ENCODE data around the gene CNTNAP2. TPM values are rescaled to one million over a fixed set of nuclear protein-coding genes. Genes with fewer than 3 reads are reported as not detected.

Gene CNTNAP2
- total RNA-seq, 1 experiment from 2014 or later: 60.0 TPM

DNA sequence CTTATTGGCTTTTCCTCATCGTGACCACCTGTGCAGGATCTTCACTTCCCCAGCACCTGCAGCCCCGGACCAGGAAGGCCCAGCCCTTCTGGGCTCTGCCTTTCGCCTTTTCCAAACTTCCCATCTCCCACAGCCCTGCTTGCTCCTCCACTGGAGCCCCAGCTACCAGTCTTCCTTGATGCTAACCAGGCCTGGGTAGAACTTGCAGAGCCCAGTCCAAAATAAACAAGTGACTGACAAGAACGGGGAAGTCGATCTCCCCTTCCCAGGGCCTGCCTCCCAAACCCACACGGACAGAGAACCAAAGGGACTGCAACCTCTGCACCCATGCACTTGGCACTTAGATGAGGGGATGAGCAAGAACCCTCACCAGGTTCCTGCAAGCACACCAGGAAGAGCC is 2319.1 kb downstream of the CNTNAP2 start:
- BruUV-seq (replicated peaks): no TSS peak
- ChIA-PET CTCF (no interaction called here), POLR2A (ENCODE audit: low non-redundant PET) (no interaction called here)
- H3K4me3 ChIP-seq (ENCODE audit: low read depth, low read length, poor library complexity, severe bottlenecking): no peak overlapping the region
- no peaks in the 10 kb centered on the region for H3K9me3 ChIP-seq (ENCODE audit: low read depth, low read length, poor library complexity, severe bottlenecking)
- no peak overlapping the region for H3K27ac ChIP-seq (ENCODE audit: low read depth, low read length, poor library complexity, severe bottlenecking)
- H3K36me3 ChIP-seq (ENCODE audit: insufficient read depth, low read length, poor library complexity, severe bottlenecking): no peaks in the 10 kb centered on the region
- no peaks in the 10 kb centered on the region for H3K4me1 ChIP-seq (ENCODE audit: insufficient read depth, low read length, poor library complexity, severe bottlenecking)
- DNase-seq (ENCODE audit: low spot score): no peak
- no peaks in the 10 kb centered on the region for H3K27me3 ChIP-seq (replicated peaks; ENCODE audit: insufficient read depth, low read depth, low read length, poor library complexity)
- intact Hi-C loops (cut with micrococcal nuclease; ENCODE audit: unreplicated experiment): no loop called here
- TF ChIP-seq EZH2 (IDR thresholded peaks at IDR 0.05; ENCODE audit: borderline replicate concordance, low read depth, low read length, poor library complexity, severe bottlenecking): no peak
- TF ChIP-seq, protein P1, sequence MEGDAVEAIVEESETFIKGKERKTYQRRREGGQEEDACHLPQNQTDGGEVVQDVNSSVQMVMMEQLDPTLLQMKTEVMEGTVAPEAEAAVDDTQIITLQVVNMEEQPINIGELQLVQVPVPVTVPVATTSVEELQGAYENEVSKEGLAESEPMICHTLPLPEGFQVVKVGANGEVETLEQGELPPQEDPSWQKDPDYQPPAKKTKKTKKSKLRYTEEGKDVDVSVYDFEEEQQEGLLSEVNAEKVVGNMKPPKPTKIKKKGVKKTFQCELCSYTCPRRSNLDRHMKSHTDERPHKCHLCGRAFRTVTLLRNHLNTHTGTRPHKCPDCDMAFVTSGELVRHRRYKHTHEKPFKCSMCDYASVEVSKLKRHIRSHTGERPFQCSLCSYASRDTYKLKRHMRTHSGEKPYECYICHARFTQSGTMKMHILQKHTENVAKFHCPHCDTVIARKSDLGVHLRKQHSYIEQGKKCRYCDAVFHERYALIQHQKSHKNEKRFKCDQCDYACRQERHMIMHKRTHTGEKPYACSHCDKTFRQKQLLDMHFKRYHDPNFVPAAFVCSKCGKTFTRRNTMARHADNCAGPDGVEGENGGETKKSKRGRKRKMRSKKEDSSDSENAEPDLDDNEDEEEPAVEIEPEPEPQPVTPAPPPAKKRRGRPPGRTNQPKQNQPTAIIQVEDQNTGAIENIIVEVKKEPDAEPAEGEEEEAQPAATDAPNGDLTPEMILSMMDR (conservative IDR thresholded peaks at IDR 0.05; ENCODE audit: low read depth, low read length): no peak

DNA sequence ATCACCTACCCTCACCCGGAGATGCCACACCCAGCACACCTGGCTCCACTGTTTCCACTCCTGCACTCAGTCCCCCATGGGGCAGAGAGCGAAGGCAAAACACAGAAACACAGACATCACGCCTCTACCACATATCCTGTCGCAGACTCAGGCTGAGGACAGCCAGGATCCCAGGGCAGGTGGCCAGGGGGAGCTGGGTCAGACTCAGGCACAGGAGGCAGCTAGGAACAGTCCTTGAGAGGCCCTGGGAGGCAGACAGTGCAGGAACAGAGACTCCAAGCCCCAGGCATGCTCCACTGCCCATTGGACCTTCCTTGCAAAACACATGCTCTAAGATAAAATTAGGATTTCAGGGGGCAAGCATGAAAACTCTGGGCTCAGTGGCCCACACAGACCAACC is 2319.5 kb downstream of the CNTNAP2 start:
- TF ChIP-seq EZH2 (IDR thresholded peaks at IDR 0.05; ENCODE audit: borderline replicate concordance, low read depth, low read length, poor library complexity, severe bottlenecking): no peak
- TF ChIP-seq, protein P1 (conservative IDR thresholded peaks at IDR 0.05; ENCODE audit: low read depth, low read length): no peak
- no peaks in the 10 kb centered on the region for H3K9me3 ChIP-seq (ENCODE audit: low read depth, low read length, poor library complexity, severe bottlenecking)
- DNase-seq (ENCODE audit: low spot score): no peak
- no peak overlapping the region for H3K4me3 ChIP-seq (ENCODE audit: low read depth, low read length, poor library complexity, severe bottlenecking)
- no peaks in the 10 kb centered on the region for H3K36me3 ChIP-seq (ENCODE audit: insufficient read depth, low read length, poor library complexity, severe bottlenecking)
- POLR2A ChIA-PET (ENCODE audit: low non-redundant PET): no interaction called here
- no peak overlapping the region for H3K27ac ChIP-seq (ENCODE audit: low read depth, low read length, poor library complexity, severe bottlenecking)
- BruUV-seq (replicated peaks): no TSS peak
- no peaks in the 10 kb centered on the region for H3K27me3 ChIP-seq (replicated peaks; ENCODE audit: insufficient read depth, low read depth, low read length, poor library complexity)
- intact Hi-C loops (cut with micrococcal nuclease; ENCODE audit: unreplicated experiment): no loop called here
- no peaks in the 10 kb centered on the region for H3K4me1 ChIP-seq (ENCODE audit: insufficient read depth, low read length, poor library complexity, severe bottlenecking)
- CTCF ChIA-PET: no interaction called here

- Histone ChIP-seq H3K27me3 (replicated peaks; ENCODE audit: insufficient read depth, low read depth, low read length, poor library complexity) (no peaks in the 10 kb centered on the region), H3K27ac (ENCODE audit: low read depth, low read length, poor library complexity, severe bottlenecking) (no peak overlapping the region), H3K9me3 (ENCODE audit: low read depth, low read length, poor library complexity, severe bottlenecking) (no peaks in the 10 kb centered on the region), H3K4me1 (ENCODE audit: insufficient read depth, low read length, poor library complexity, severe bottlenecking) (no peaks in the 10 kb centered on the region), H3K36me3 (ENCODE audit: insufficient read depth, low read length, poor library complexity, severe bottlenecking) (no peaks in the 10 kb centered on the region), H3K4me3 (ENCODE audit: low read depth, low read length, poor library complexity, severe bottlenecking) (no peak overlapping the region)
- DNase-seq (ENCODE audit: low spot score): no peak
- no TSS peak for BruUV-seq (replicated peaks)
- intact Hi-C loops (cut with micrococcal nuclease; ENCODE audit: unreplicated experiment): no loop called here
- TF ChIP-seq EZH2 (IDR thresholded peaks at IDR 0.05; ENCODE audit: borderline replicate concordance, low read depth, low read length, poor library complexity, severe bottlenecking): no peak
- ChIA-PET POLR2A (ENCODE audit: low non-redundant PET) (no interaction called here), CTCF (no interaction called here)
These were observed 2320.0 kb downstream of the CNTNAP2 start for GRCh38 chr7:148436571-148436970.

DNA sequence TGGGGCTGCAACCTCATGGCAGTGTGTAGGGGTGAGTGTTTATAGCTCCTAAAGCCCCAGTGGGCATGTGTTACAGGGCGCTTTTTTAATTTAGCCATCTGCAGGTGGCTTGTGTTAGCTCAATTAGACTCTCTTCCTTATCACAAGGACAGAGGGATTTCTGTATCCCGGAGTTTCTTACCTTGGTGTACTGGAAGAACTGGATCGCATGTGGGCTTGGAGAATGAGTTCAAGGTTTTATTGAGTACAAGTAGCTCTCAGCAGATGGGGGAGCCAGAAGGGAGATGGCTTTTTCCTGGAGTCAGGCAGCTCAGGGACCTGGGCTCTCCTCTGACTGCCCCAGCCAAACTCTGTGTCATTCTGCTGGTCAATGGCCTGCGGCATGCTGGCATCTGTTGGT is 2320.4 kb downstream of the CNTNAP2 start:
- H3K27me3 ChIP-seq (replicated peaks; ENCODE audit: insufficient read depth, low read depth, low read length, poor library complexity): no peaks in the 10 kb centered on the region
- ChIA-PET CTCF (no interaction called here), POLR2A (ENCODE audit: low non-redundant PET) (no interaction called here)
- TF ChIP-seq, protein P1 (conservative IDR thresholded peaks at IDR 0.05; ENCODE audit: low read depth, low read length): no peak
- no peak for TF ChIP-seq EZH2 (IDR thresholded peaks at IDR 0.05; ENCODE audit: borderline replicate concordance, low read depth, low read length, poor library complexity, severe bottlenecking)
- intact Hi-C loops (cut with micrococcal nuclease; ENCODE audit: unreplicated experiment): no loop called here
- no peak overlapping the region for H3K4me3 ChIP-seq (ENCODE audit: low read depth, low read length, poor library complexity, severe bottlenecking)
- no peaks in the 10 kb centered on the region for H3K9me3 ChIP-seq (ENCODE audit: low read depth, low read length, poor library complexity, severe bottlenecking)
- H3K36me3 ChIP-seq (ENCODE audit: insufficient read depth, low read length, poor library complexity, severe bottlenecking): no peaks in the 10 kb centered on the region
- H3K27ac ChIP-seq (ENCODE audit: low read depth, low read length, poor library complexity, severe bottlenecking): no peak overlapping the region
- BruUV-seq (replicated peaks): no TSS peak
- DNase-seq (ENCODE audit: low spot score): no peak
- no peaks in the 10 kb centered on the region for H3K4me1 ChIP-seq (ENCODE audit: insufficient read depth, low read length, poor library complexity, severe bottlenecking)
